Iris pigment epithelial cell (primary cell): ENCODE data around the gene STOML1.
"Not testable (repeated sequence)": the region's sequence is repeated elsewhere in the genome, so short reads cannot be mapped to it uniquely, and the experiment has no call there.

Experiments used
- DNase-seq: peaks from one replicate; pipeline ENCODE4 v3.0.0-alpha.2; 2011; ENCODE audit warnings: low read depth

The STOML1 gene

DNA sequence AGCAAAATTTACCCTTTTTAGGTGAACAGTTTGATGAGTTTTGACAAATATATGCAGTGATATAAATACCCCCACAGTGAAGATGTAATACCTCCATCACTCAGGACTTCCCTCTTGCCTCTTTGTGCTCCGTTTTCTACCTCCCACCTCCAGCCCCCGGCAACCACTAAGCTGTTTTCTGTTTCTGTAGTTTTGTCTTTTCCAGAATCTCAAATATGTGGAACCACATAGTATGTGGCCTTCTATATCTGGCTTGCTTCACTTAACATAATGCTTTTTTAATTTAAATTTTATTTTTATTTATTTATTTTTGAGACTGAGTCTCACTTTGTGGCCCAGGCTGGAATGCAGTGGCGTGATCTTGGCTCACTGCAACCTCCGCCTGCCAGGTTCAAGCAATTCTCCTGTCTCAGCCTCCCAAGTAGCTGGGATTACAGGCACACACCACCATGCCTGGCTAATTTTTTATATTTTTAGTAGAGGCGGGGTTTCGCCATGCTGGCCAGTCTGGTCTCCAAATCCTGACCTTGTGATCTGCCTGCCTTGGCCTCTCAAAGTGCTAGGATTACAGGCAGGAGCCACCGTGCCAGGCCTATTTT is 31.5 kb downstream of the STOML1 start:
- DNase-seq = not testable (repeated sequence)

DNA sequence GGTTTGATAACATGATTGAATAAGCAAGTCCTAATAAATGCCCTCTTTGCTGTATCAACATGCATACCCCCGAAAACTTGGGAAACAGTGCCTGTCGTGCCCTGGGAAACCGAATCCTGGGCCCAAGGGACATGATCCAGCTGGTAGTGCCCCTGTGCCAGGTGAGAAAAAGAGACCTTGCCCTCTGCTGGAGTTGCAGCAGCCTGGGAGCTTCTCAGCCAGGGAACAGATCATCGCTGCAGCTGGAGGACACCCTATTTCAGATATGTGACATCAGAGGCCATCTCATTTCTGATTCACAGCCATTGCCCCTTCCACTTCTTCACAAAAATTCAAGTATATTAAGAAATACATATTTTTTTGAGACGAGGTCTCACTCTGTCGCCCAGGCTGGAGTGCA is 32.3 kb downstream of the STOML1 start:
- no peak for DNase-seq

DNA sequence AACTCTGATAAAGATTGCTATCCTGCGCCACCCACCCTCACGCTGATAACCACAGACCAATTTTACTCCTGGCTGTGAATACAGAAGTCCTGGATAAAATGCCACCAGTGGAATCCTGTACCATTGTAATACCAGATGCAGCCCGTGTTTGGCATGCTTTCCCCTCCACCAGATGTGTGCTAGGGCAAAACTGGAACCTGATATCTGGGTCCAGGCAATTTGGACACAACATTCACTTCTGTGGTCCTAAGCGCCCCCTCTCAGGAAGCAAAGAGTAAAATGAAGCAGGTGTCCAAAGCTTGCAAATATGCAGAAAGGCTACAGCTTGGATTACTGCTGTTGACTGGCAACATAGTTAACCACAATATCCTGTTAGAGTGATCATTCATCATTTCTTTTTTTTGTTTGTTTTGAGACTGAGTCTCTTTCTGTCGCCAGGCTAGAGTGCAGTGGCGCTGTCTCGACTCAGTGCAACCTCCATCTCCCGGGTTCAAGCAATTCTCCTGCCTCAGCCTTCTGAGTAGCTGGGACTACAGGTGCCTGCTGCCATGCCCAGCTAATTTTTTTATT is 33.0 kb downstream of the STOML1 start:
- DNase-seq = no peak

DNA sequence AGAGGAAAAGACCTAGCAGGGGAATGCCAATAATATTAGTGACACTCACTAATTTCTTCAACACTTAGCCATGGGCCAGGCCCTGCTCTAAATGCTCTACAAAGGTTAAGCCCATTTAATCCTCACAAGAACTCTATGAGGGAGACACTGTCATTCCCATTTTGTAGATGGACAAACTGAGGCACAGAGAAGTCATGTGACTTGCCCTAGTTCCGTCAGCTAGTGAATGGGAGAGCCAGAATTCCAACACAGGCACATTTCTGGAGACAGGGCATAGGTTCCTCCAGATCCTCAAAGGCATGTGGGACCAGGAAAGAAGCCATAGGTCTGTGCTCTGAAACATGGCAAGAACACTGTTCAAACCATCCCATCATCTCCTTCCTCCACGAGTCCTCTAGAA is 34.3 kb downstream of the STOML1 start:
- DNase-seq = no peak

DNA sequence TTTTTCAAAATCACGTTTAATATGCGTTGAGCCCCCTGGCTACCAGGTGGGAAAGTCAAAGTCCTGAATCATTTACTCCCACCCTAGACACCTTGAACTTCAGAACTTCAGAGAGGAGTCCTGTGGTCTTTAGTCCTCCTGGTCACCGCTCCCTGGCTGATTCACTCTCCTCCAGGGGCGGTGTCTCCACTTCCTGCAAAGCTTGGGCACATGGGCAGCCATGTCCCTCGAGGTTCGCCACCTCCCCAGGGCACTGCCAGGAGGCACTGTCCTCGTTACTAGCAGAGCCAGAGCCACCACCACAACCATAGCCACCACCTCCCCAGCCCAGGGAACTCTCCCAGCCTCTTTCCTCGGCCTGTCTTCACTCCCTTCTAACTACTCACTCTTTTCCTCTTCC is 34.8 kb downstream of the STOML1 start:
- DNase-seq = no peak

DNA sequence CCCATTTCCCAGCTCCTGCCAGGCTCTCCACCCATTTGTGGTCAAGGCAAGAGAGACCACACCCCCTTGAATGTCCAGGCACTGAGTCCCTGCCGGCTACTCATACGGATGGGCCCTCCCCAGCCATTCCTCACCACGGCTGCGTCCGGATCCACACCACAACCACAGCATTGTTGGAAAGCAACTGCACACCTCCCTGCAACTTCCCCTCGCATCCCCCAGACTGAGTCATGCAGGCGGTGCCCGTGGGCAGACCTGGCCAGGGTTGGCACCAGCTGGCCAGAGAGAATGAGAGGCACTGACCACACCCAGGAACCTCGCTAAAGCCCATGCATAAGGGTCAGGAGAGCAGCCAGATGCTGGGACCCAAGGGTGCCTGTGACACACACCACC is 35.4 kb downstream of the STOML1 start:
- DNase-seq = peak; percentile 90

DNA sequence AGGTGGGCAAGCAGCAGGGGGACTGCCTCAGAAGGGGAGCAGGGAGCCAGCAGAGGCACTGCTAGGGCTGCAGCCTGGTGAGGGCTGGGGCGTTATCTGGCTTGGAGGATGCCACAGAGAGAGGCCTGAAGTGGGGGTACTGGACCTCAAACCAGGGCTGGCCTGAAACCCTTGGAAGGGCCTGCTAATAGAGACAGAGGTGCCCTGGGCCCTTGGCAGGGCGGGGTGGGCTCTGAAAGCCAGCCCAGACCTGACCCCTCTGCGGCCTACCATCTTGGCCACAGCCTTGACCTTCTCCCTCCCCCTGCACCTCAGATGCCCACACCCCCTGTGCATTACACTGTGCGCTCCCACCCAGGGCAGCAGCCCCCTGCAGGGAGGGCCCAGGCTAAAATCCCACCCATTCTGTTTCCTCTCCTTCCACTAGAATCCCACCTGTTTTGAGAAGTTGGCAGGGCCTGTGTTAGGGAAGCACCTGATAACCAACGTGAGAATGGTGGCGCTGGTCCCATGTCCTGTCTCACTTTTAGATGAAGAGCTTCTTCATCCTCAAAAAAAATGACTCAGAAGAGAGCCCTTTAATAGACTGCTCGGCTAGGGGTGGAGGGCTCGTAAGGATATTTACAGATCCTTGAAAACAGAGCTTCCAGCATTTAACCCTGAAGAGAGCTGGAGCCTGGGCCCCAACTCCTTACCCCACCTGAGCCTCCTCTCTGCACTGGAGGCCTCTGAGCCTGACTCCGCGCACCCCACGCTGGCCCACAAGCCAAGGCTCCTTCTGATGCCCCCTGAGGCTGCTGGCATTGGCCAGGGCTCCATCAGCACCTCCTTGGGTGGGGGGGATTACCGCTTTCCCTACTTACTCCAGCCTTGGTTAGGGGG is 36.0 kb downstream of the STOML1 start:
- no peak for DNase-seq

DNA sequence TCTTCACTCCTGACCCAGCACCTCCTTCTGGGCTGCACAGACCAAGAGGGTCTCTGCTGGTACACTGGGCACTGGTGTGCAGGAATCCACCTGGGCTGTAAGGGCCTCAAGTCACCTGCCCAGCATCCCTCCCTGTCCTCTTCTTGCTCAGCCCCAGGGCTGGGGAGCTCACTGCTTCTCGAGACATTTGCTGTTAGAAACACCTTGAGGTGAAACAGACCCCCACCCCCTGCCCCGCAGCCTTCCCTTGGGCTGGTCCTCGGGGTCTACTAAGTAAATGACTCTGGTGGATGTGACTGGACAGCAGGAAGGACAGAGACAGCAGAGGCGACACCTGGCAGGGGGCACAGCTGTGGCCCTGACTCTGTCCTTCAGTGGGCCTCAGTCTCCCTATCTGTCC is 36.8 kb downstream of the STOML1 start:
- DNase-seq = no peak

DNA sequence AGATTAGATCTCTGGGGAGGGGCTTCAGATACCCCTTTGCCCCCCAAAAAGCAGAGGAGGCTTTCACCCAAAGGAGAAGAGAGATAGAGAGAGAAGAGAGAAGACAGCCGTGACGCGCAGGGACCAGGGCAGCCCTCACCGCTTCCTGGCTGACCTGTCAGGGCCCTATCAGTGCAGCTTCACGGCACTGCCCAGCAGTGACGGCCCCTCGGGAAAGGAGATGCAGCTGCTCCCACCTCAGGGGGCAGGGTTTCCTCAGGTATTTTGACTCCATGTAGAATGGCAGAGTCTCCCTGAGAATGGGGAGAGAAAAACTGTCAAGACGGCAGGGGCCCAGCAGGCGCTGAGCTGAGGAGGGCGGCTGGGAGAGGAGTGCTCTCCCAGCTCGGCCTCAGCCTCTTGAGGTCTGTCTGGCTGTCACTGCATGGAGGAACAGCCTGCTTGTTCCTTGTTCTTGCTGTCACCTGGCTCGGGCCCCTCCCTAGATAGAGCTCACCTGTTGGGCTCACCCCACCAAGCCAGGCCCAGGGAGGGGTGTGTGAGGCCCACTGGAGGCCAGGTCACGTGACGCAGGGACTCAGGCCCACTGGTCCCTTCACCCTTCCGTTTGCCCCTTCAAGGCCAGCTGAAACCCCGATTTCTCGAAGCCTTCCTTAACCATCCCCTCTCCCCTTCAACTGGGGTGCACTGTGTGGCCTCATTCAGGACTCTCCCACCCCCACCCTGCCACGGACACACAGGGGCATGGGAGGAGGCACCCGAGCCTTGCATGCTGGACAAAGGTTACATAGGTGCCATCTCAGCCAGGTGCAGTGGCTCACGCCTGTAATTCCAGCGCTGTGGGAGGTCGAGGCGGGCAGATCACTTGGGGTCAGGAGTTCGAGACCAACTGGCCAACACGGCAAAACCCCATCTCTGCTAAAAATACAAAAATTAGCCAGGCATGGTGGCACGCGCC is 37.6 kb downstream of the STOML1 start:
- no peak for DNase-seq

DNA sequence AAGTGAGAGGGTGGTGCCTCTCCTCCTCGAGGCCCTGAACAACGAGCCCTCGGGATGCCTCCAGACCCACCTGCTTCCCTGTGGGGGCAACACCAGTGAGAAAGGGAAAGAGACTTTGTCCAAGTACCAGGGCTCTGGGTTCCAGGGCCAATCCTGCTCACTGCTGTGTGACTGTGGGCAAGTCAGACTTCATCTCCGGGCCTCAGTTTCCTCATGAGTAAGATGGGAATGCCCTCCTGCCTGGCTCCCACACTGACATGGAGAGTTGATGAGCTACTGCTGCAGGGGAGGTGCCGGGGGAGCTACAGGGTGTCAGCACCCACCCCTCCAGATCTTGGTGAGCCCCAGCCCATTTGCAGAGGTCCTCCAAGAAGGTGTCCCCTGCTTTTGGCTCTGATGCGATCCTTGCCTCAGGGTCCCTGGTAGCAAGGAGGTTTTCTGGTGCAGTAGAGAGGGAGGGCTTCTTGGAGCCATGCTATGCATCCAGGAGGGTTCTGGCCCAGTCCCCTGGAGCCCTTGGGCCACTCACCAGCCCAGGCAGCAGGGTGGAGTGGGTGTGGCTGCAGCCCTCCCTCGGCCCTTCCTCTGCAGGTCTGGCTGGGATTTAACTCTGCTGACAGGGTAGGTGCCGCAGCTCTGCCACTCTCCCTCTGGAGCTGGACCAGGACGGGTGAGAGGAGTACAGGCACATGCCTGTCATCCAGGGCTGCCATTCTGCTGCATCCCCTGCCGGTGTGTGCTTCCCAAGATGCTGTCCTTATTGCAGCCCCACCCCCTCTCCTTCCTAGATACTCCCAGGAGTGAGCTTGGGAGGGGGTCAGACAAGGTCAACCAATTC is 39.0 kb downstream of the STOML1 start:
- DNase-seq = no peak

DNA sequence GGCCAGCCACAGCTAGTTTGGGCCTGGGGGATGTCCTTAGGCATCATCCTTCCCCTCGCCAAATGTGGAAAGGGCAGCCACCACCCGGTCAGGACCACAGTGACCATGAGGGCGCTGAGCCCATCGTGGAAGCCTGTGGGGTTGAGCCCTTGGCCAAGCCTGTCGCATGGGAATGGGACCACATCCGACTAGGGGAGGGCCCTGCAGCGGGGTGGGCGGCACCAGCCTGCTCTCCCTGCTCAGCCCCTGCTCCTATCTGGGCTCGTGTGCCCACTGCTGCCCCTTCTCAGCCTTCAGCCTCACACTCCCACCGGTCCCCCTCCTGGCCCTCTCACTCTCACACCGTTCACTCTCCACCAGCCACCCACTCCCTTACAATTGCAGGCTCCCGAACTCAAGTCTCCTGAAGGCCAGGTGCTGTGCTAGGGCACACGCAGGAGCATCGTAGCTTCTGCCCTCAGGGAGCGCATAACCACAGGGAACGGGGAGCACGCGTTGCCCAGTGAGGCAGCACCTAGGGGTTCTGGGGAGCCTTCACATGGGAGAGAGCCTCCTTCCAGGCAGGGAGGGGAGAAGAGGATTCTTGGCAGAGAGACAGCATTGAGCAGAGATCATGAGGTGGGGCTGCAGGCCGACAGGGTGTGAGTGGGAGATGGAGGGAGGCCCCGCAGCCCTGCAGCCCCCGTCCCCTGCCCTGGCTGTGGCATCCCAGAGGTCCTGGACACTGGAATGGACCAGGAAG is 39.8 kb downstream of the STOML1 start:
- DNase-seq = no peak

DNA sequence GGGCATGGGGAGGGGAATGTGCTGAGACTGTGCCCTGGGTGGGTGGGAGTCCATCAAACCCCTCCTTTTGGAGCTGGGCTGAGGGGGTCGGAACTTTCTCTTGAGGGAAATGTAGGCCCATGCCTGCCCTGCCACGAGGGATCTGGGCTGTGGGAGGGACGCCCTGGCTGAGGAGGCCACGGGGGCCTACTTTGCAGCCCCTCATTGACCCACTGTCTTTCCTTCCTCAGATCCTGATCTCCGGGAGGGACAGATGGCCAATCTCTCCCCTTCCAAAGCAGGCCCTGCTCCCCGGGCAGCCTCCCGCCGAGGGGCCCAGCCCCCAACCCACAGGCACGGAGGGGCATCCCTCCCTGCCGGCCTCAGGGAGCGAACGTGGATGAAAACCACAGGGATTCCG is 40.5 kb downstream of the STOML1 start:
- no peak for DNase-seq

DNA sequence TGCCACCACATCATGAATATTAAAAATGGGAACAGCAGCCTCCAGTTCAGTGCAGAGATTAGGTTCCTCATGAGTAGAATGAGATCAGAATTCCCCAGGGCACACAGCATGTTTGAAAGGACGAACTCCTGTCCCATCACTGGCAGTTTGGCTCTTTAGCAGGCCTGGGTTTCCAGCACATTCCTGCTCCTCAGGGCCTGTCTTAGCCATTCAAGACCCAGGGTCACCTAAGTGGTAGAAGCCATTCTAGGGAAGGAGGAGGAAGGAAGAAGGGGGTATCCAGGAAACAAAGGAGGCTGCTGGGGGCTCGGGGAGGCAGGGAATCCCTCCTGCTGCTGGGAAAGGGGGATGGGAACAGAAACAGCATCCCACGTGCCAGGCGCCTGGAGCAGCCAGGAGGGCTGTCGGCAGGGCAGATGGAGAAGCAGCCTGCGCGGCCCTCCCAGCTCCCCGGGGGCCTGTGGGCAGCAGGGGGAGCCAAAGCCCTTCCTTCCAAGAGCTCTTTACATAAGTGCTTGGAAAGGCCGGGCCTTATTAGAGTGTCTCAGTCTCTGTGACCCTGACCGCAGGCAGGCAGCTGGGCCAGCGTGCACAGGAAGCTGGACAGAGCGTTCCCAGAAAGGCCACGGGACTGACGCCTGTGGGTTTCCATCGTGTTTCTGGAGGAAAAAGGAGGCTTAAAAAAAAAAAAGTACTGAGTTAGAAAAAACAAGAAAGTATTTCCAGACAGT is 41.1 kb downstream of the STOML1 start:
- DNase-seq = peak; percentile 98

DNA sequence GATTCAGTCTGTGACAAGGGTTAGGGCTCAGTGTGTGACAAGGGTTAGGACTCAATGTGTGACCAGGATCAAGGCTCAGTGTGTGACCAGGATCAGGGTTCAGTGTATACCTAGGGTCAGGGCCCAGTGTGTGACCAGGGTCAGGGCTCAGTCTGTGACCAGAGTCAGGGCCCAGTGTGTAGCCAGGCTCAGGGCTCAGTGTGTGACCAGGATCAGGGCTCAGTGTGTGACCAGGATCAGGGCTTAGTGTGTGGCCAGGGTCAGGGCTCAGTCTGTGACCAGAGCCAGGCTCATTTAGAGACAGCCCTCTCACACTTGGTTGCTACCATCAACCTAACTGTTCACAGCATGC is 41.6 kb downstream of the STOML1 start:
- DNase-seq = no peak

DNA sequence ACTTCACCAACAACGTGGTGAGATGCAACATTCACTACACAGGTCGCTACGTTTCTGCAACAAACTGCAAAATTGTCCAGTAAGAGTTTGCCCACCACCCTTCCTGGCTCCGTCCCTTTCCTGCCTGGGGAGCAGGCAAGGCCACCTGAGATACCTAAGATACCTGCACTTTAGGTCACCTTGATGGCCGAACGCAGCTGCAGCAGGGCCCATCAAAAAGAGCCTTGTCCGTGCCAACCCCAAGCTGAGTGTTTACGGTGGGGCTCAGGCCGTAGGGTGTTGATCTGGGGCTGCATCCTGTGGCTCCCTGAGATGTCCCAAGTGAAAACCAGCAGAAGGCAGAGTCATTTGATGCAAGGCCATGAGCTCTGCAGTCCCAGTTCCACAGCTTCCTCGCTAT is 42.6 kb downstream of the STOML1 start:
- DNase-seq = no peak

DNA sequence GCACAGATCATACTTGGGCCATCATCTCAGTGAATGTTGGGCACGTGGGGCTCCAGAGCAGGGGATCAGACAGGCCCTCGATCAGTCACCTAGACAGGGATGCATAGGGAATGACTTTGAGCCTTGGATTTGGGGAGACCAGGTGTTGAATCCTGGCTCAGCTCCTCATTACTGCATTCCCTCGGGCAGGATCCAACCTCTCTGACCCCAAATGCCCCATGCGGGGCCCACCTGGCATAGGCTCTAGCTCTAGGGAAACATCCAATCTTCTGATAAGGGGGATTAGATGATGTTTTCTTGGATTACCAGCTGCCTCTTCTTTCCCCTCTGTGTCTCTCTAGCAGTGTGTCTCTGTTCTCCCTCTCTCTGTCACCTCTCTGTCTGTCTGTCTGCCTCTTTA is 43.1 kb downstream of the STOML1 start:
- DNase-seq = no peak

DNA sequence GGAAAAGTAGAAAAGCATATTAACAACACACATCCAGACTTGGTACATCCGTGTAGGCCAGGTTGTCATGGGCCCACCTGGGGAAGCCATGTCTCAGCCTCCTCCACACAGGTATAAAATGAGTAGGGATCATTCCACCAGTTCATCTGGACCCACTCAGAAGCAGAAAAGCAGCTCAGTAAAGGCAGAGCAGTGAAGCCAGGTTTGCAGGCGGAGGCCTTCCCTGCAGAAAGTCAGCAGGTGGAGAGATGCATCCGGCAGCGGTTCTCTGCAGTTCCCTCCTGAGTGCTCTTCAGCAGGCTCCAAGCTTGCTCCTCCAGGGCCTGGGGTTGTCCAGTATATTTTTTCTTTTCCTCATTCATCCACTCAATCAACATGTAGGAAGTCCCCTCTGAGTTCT is 43.7 kb downstream of the STOML1 start:
- no peak for DNase-seq

DNA sequence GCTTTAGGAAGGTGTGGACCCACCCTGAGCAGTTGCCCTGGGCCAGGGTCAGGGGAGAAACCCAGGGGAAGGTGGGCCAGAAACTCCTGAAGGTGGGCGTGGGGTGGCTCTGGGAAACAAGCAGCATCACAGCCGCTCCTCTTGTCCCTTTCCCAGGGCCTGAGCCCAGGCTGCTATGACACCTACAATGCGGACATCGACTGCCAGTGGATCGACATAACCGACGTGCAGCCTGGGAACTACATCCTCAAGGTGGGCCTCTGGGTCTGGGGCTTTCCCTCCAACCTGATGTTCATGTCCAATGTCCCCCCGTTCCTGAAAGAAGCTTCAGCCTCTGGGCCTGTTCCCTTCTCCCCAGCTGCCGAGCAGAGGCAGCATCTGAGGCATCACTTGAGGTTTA is 44.4 kb downstream of the STOML1 start:
- DNase-seq = no peak

DNA sequence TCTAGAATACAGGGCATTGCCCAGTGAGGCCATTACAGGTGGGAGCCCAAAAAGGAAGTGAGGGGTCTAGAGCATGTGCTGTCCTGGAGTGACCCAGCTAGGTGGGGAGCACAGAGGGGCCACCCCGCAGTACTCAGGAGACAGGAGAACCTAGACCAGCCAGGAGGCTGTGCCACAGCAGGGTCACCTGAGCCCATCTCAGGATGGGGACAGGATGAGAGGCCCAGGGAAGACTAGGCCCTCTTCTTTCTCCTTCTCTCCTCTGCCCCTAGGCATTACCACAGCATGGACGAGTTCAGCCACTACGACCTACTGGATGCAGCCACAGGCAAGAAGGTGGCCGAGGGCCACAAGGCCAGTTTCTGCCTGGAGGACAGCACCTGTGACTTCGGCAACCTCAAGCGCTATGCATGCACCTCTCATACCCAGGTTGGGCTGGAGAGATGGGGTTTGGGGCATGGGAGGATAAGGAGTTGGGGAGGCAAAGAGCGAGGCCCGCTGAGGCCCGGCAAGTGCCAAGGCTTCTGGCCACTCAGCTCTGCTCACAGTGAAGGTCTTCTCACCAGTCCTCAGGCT is 45.2 kb downstream of the STOML1 start:
- no peak for DNase-seq
